ENCODE data around the gene SGPL1.

DNA sequence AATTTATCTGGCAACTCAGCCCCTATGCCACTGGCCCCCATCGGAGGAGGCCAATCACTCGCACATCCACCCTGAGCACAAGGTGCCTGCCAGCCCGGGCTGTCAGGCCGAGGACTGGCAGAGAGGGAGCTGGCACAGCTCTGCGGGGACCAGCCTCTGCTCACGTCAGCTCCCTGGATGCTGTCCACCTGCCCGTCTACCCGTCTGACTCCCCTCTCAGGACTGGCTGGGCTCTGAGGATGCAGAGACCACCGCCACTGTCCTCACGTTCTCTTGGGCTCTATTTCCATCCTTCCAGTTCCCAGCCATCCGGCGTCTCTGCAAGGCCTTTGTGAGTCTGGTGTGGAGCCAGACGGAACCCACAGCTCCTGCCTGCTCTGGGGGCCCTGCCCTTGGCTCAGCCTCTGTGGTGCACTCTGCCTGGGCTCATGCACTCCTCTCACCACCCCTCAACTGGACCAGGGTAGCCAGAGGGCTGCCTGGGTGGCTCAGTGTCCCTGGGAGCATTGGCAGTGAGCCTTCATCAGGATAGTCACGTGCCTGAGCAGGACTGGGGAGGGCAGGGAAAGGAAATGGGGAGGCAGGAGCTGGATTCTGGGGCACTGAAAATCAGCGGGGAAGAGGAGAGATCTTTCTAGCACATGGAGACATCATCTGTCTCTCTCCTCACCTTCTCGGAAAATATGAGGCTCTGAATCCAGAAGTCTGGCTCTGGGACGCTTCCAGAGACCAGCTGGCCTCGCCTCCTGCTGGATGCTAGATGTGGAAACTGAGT is 110.7 kb downstream of the SGPL1 start:
- TF ChIP-seq POLR2AphosphoS5 (IDR thresholded peaks at IDR 0.05; ENCODE audit: low read depth): no peak
- TF ChIP-seq, protein P1, sequence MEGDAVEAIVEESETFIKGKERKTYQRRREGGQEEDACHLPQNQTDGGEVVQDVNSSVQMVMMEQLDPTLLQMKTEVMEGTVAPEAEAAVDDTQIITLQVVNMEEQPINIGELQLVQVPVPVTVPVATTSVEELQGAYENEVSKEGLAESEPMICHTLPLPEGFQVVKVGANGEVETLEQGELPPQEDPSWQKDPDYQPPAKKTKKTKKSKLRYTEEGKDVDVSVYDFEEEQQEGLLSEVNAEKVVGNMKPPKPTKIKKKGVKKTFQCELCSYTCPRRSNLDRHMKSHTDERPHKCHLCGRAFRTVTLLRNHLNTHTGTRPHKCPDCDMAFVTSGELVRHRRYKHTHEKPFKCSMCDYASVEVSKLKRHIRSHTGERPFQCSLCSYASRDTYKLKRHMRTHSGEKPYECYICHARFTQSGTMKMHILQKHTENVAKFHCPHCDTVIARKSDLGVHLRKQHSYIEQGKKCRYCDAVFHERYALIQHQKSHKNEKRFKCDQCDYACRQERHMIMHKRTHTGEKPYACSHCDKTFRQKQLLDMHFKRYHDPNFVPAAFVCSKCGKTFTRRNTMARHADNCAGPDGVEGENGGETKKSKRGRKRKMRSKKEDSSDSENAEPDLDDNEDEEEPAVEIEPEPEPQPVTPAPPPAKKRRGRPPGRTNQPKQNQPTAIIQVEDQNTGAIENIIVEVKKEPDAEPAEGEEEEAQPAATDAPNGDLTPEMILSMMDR (IDR thresholded peaks at IDR 0.05; ENCODE audit: insufficient read depth, low read length): no peak
- TF ChIP-seq, protein P2, sequence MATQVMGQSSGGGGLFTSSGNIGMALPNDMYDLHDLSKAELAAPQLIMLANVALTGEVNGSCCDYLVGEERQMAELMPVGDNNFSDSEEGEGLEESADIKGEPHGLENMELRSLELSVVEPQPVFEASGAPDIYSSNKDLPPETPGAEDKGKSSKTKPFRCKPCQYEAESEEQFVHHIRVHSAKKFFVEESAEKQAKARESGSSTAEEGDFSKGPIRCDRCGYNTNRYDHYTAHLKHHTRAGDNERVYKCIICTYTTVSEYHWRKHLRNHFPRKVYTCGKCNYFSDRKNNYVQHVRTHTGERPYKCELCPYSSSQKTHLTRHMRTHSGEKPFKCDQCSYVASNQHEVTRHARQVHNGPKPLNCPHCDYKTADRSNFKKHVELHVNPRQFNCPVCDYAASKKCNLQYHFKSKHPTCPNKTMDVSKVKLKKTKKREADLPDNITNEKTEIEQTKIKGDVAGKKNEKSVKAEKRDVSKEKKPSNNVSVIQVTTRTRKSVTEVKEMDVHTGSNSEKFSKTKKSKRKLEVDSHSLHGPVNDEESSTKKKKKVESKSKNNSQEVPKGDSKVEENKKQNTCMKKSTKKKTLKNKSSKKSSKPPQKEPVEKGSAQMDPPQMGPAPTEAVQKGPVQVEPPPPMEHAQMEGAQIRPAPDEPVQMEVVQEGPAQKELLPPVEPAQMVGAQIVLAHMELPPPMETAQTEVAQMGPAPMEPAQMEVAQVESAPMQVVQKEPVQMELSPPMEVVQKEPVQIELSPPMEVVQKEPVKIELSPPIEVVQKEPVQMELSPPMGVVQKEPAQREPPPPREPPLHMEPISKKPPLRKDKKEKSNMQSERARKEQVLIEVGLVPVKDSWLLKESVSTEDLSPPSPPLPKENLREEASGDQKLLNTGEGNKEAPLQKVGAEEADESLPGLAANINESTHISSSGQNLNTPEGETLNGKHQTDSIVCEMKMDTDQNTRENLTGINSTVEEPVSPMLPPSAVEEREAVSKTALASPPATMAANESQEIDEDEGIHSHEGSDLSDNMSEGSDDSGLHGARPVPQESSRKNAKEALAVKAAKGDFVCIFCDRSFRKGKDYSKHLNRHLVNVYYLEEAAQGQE (IDR thresholded peaks at IDR 0.05; ENCODE audit: insufficient replicate concordance, low read depth): no peak
